Lung (tissue), 12 donors: ENCODE measurements around the gene EDEM3. TPM values are rescaled to one million over a fixed set of nuclear protein-coding genes. Genes with fewer than 3 reads are reported as not detected.

ENCODE experiments used
- ATAC-seq: fragments of 200-7000 bp; cut with Tn5 transposase; one replicate; pipeline ENCODE4 v1.9.1; 2020; ENCODE audit warnings: moderate number of reproducible peaks; ENCODE audit not compliant: insufficient read depth, low FRiP score
- DNase-seq, 3 donors: peaks; one replicate each; pipeline ENCODE4 v3.0.0-alpha.2; 2013 to 2017
- H3K27ac ChIP-seq, 2 donors: one replicate each; pipeline ENCODE4 v1.5.1; 2013; ENCODE audit warnings: mild to moderate bottlenecking in 2 of 2, moderate library complexity in 2 of 2, control low read depth in 1 of 2, inconsistent platforms in 1 of 2, low read depth in 1 of 2, low read length in 1 of 2
- H3K27me3 ChIP-seq, 3 donors: one replicate each; pipeline ENCODE4 v1.5.1; 2013; ENCODE audit warnings: low read length in 2 of 3; ENCODE audit not compliant: control insufficient read depth in 3 of 3, insufficient read depth in 3 of 3
- H3K36me3 ChIP-seq, 4 donors: one replicate each; pipeline ENCODE4 v1.5.1; 2013; ENCODE audit warnings: low read length in 4 of 4, mild to moderate bottlenecking in 1 of 4, moderate library complexity in 1 of 4; ENCODE audit not compliant: control insufficient read depth in 4 of 4, insufficient read depth in 4 of 4
- H3K4me1 ChIP-seq, 5 donors: one replicate each; pipeline ENCODE4 v1.5.1; 2013; ENCODE audit warnings: low read length in 5 of 5, mild to moderate bottlenecking in 2 of 5, moderate library complexity in 1 of 5; ENCODE audit not compliant: control insufficient read depth in 5 of 5, insufficient read depth in 5 of 5
- H3K4me3 ChIP-seq: one replicate; pipeline ENCODE4 v1.5.1; 2013; ENCODE audit warnings: mild to moderate bottlenecking, control low read depth, moderate library complexity
- H3K9ac ChIP-seq, 2 donors: one replicate each; pipeline ENCODE4 v1.5.1; 2013; ENCODE audit warnings: low read length in 2 of 2, control low read depth in 1 of 2; ENCODE audit not compliant: insufficient read depth in 1 of 2
- H3K9me3 ChIP-seq, 4 donors: one replicate each; pipeline ENCODE4 v1.5.1; 2013; ENCODE audit warnings: low read length in 3 of 4, mild to moderate bottlenecking in 1 of 4, moderate library complexity in 1 of 4; ENCODE audit not compliant: control insufficient read depth in 4 of 4, insufficient read depth in 3 of 4
- CTCF ChIP-seq: IDR thresholded peaks from 2 replicates; pipeline ENCODE4 v1.5.1; 2012; ENCODE audit warnings: mild to moderate bottlenecking; ENCODE audit errors: control extremely low read depth, extremely low read depth
- WGBS, 2 donors: extraction: QIAGEN DNeasy Blood & Tissue Kit; methylation state at CpG; one replicate each; pipeline ENCODE4 v1.1.7; 2013; 5-methylcytosine and 5-hydroxymethylcytosine counted together
- polyA plus RNA-seq, 2 donors: library from polyadenylated mRNA; stranded (reverse); fragments of 200-250 nt; gene quantifications; one replicate each; pipeline ENCODE4 v1.2.1, GENCODE V29; 2013
- total RNA-seq, 2 donors: library from RNA; depleted of rRNA in 1 of 2; stranded (reverse); fragments of >200 nt in 1 of 2; gene quantifications; one replicate each; pipeline ENCODE4 v1.2.1, GENCODE V29; 2014 to 2021
- donor health status: control.
- donor health status: control.
- donor health status: Bipolar disorder and iron deficiency.
- donor health status: healthy.
- donor health status: DM: yes; HTN: yes; CAD: no.

Gene EDEM3
- total and polyA plus RNA-seq, 4 donors, result 12.2 to 54.9 (median 21.1) TPM

DNA sequence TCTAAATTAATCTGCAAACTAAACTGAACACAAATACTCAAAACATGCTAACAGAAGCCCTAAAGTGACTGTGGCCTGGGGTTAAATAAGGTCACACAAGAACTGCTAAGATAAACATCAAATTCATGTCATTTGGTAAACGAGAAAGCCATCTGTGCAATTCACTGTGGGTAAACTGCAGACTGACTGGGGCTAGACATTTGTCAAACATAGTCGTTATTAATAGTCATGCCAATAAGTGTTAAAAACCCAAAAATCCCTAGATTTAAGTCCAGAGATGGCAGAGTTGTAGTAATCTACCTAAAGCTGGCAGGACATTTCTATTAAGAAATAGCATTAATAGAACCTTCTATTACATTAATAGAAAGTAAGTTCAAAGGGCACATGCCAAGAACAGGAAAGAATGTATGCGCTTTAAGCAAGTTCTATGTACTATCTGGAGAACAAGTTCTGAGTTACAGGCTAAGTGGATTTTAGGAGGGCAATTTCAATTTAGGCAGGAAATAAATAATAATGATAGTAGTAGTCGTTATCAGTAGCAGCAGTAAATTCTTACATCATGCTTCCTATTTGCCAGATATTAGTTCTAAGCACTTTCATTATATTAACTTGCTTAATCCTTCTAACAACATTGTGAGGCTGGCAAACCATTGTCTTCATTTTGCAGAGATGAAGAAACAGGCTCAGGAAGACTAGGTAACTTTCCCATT, 8.6 kb downstream of the EDEM3 start:
- DNase-seq (no peak), ATAC-seq (no peak)
- Histone ChIP-seq H3K4me1 (peaks cover 0 to 16% (median 0%) of the 10 kb centered on the region in 5 donors), H3K36me3 (no peaks in the 10 kb centered on the region), H3K9ac (no peak overlapping the region), H3K27me3 (no peaks in the 10 kb centered on the region), H3K27ac (peak overlapping the region in 1 of 2 donors; percentile 21), H3K9me3 (no peaks in the 10 kb centered on the region), H3K4me3 (no peak overlapping the region)
- WGBS, 2 donors, result 24 to 26% methylated on average over 4 of the region's 4 CpGs
- no peak for TF ChIP-seq CTCF

GRCh38 chr1:184745110-184745509, 9.5 kb downstream of the EDEM3 start:
- H3K27me3 ChIP-seq, result no peaks in the 10 kb centered on the region
- no peak for TF ChIP-seq CTCF
- WGBS, 2 donors, result 81 to 87% methylated on average over 2 of the region's 2 CpGs
- ATAC-seq (no peak), DNase-seq (no peak)
- H3K27ac ChIP-seq, result no peak overlapping the region
- no peaks in the 10 kb centered on the region for H3K9me3 ChIP-seq
- no peak overlapping the region for H3K4me3 ChIP-seq
- no peak overlapping the region for H3K9ac ChIP-seq
- H3K36me3 ChIP-seq, result no peaks in the 10 kb centered on the region
- peaks cover 0 to 16% (median 0%) of the 10 kb centered on the region in 5 donors for H3K4me1 ChIP-seq

- no peak overlapping the region for H3K4me3 ChIP-seq
- no peaks in the 10 kb centered on the region for H3K27me3 ChIP-seq
- no peaks in the 10 kb centered on the region for H3K36me3 ChIP-seq
- no peak overlapping the region for H3K9ac ChIP-seq
- no peaks in the 10 kb centered on the region for H3K9me3 ChIP-seq
- no peak overlapping the region for H3K27ac ChIP-seq
- H3K4me1 ChIP-seq, result peaks cover 0 to 10% (median 2%) of the 10 kb centered on the region in 5 donors
- TF ChIP-seq CTCF, result no peak
- DNase-seq, result no peak
- WGBS, 2 donors, result 62% methylated on average over 2 of the region's 2 CpGs
- no peak for ATAC-seq
Measured at GRCh38 chr1:184743062-184743756, 11.4 kb downstream of the EDEM3 start.
